ENCODE measurements around the gene FOXP3. TPM values are rescaled to one million over a fixed set of nuclear protein-coding genes. Genes with fewer than 3 reads are reported as not detected.

The FOXP3 gene
- total and polyA plus RNA-seq, 2 experiments from 2014 or later: 0.11 to 0.28 TPM

DNA sequence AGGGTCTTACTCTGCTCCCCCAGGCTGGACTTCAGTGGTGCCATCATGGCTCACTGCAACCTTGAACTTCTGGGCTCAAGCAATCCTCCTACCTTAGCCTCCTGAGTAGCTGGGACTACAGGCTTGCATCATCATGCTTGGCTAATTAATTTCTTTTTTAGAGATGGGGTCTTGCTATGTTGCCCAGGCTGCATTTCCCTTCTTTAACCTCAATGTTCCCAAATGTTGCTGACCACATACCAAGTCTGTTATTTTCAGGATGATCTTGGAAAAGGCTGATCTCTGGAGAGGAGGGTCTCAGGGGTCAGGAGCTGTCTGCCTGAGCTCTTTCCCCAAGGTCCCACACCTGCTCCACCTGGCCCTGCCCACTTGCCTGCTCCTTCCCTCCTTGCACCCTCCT, 44.4 kb downstream of the FOXP3 start:
- H3K36me3 Mint-ChIP-seq (ENCODE audit: low read depth): no peaks in the 10 kb centered on the region
- no peak overlapping the region for H3K4me3 Mint-ChIP-seq
- H3K27ac Mint-ChIP-seq: no peak overlapping the region
- H3K27me3 ChIP-seq (ENCODE audit: insufficient read depth): no peaks in the 10 kb centered on the region
- no peaks in the 10 kb centered on the region for H3K36me3 ChIP-seq (ENCODE audit: insufficient read depth)
- no peak overlapping the region for H3K27ac ChIP-seq (ENCODE audit: low read depth)
- ATAC-seq (no peak), DNase-seq (ENCODE audit: low spot score) (no peak)
- H3K9me2 ChIP-seq (ENCODE audit: insufficient read depth): no peaks in the 10 kb centered on the region
- H3F3A ChIP-seq (replicated peaks; ENCODE audit: low read depth): no peaks in the 10 kb centered on the region
- no peaks in the 10 kb centered on the region for H4K20me1 ChIP-seq (replicated peaks; ENCODE audit: insufficient read depth)
- no peak overlapping the region for H3K4me3 ChIP-seq
- peaks cover 1% of the 10 kb centered on the region for H3K27me3 Mint-ChIP-seq (ENCODE audit: insufficient read depth, low read depth, poor library complexity)
- no peaks in the 10 kb centered on the region for H3K9me3 Mint-ChIP-seq
- H3K4me1 Mint-ChIP-seq: no peaks in the 10 kb centered on the region
- H3K4me1 ChIP-seq (ENCODE audit: insufficient read depth): no peaks in the 10 kb centered on the region
- TF ChIP-seq, protein P1, sequence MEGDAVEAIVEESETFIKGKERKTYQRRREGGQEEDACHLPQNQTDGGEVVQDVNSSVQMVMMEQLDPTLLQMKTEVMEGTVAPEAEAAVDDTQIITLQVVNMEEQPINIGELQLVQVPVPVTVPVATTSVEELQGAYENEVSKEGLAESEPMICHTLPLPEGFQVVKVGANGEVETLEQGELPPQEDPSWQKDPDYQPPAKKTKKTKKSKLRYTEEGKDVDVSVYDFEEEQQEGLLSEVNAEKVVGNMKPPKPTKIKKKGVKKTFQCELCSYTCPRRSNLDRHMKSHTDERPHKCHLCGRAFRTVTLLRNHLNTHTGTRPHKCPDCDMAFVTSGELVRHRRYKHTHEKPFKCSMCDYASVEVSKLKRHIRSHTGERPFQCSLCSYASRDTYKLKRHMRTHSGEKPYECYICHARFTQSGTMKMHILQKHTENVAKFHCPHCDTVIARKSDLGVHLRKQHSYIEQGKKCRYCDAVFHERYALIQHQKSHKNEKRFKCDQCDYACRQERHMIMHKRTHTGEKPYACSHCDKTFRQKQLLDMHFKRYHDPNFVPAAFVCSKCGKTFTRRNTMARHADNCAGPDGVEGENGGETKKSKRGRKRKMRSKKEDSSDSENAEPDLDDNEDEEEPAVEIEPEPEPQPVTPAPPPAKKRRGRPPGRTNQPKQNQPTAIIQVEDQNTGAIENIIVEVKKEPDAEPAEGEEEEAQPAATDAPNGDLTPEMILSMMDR (conservative IDR thresholded peaks at IDR 0.05; ENCODE audit: low read depth in 2 of 2): no peak
- TF ChIP-seq NANOG (IDR thresholded peaks at IDR 0.05; ENCODE audit: borderline replicate concordance) (no peak), CREB1 (CRISPR knock-in tag; IDR thresholded peaks at IDR 0.05; ENCODE audit: low read depth) (no peak), EZH2phosphoT487 (IDR thresholded peaks at IDR 0.05; ENCODE audit: unreplicated experiment) (no peak), JUNB (IDR thresholded peaks at IDR 0.05; ENCODE audit: unreplicated experiment) (no peak), STAT1 (IDR thresholded peaks at IDR 0.05; ENCODE audit: unreplicated experiment) (no peak), ZNF462 (CRISPR knock-in tag; IDR thresholded peaks at IDR 0.05) (no peak), POLR2AphosphoS5 (IDR thresholded peaks at IDR 0.05; ENCODE audit: low read depth) (no peak), ZNF331 (CRISPR knock-in tag; IDR thresholded peaks at IDR 0.05; ENCODE audit: low read depth) (no peak), EZH2 (IDR thresholded peaks at IDR 0.05; ENCODE audit: low read depth, unreplicated experiment) (no peak), ZNF114 (CRISPR knock-in tag; IDR thresholded peaks at IDR 0.05) (no peak)
- TF ChIP-seq, protein P2, sequence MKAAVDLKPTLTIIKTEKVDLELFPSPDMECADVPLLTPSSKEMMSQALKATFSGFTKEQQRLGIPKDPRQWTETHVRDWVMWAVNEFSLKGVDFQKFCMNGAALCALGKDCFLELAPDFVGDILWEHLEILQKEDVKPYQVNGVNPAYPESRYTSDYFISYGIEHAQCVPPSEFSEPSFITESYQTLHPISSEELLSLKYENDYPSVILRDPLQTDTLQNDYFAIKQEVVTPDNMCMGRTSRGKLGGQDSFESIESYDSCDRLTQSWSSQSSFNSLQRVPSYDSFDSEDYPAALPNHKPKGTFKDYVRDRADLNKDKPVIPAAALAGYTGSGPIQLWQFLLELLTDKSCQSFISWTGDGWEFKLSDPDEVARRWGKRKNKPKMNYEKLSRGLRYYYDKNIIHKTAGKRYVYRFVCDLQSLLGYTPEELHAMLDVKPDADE (IDR thresholded peaks at IDR 0.05): no peak
- TF ChIP-seq, protein P3, sequence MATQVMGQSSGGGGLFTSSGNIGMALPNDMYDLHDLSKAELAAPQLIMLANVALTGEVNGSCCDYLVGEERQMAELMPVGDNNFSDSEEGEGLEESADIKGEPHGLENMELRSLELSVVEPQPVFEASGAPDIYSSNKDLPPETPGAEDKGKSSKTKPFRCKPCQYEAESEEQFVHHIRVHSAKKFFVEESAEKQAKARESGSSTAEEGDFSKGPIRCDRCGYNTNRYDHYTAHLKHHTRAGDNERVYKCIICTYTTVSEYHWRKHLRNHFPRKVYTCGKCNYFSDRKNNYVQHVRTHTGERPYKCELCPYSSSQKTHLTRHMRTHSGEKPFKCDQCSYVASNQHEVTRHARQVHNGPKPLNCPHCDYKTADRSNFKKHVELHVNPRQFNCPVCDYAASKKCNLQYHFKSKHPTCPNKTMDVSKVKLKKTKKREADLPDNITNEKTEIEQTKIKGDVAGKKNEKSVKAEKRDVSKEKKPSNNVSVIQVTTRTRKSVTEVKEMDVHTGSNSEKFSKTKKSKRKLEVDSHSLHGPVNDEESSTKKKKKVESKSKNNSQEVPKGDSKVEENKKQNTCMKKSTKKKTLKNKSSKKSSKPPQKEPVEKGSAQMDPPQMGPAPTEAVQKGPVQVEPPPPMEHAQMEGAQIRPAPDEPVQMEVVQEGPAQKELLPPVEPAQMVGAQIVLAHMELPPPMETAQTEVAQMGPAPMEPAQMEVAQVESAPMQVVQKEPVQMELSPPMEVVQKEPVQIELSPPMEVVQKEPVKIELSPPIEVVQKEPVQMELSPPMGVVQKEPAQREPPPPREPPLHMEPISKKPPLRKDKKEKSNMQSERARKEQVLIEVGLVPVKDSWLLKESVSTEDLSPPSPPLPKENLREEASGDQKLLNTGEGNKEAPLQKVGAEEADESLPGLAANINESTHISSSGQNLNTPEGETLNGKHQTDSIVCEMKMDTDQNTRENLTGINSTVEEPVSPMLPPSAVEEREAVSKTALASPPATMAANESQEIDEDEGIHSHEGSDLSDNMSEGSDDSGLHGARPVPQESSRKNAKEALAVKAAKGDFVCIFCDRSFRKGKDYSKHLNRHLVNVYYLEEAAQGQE (IDR thresholded peaks at IDR 0.05; ENCODE audit: unreplicated experiment): no peak
- no peak overlapping the region for H2AFZ ChIP-seq
- H3K4me2 ChIP-seq: no peak overlapping the region
- H3K79me2 ChIP-seq (replicated peaks; ENCODE audit: insufficient read depth): no peaks in the 10 kb centered on the region
